HL-60 (cell line): ENCODE results near the gene EPHB2.

ENCODE experiments used
- DNase-seq, 2 experiments: peaks; one replicate each; pipeline ENCODE4 v3.0.0-alpha.2; 2010 to 2020; ENCODE audit warnings: low read depth in 1 of 2, low spot score in 1 of 2
- H3K27ac ChIP-seq: fragments of 250-450 bp; sonication (Bioruptor Pico); replicated peaks from 2 replicates; pipeline ENCODE4 v1.5.1; 2020; ENCODE audit warnings: mild to moderate bottlenecking, moderate library complexity
- H3K27me3 ChIP-seq: fragments of 250-450 bp; sonication (Bioruptor Pico); 2 replicates; pipeline ENCODE4 v1.5.1; 2021; ENCODE audit warnings: mild to moderate bottlenecking, moderate library complexity; ENCODE audit not compliant: insufficient read depth, poor library complexity, severe bottlenecking
- H3K4me3 ChIP-seq: replicated peaks from 2 replicates; pipeline ENCODE4 v1.5.1; 2011; ENCODE audit warnings: mild to moderate bottlenecking, control low read depth, low read length; ENCODE audit not compliant: insufficient read depth
- GABPA ChIP-seq: IDR thresholded peaks from 2 replicates; pipeline ENCODE4 v1.6.1; 2012; ENCODE audit warnings: low read depth
- POLR2AphosphoS5 ChIP-seq: IDR thresholded peaks from 2 replicates; pipeline ENCODE4 v1.6.1; 2012; ENCODE audit warnings: low read depth
- SPI1 ChIP-seq: IDR thresholded peaks from 2 replicates; pipeline ENCODE4 v1.6.1; 2012; ENCODE audit warnings: low read depth, mild to moderate bottlenecking, borderline replicate concordance
- TF ChIP-seq, protein P1 (sequence below): IDR thresholded peaks from one replicate; pipeline ENCODE4 v1.5.1; 2011; ENCODE audit warnings: low read length, control low read depth, inconsistent platforms; ENCODE audit not compliant: insufficient read depth
- TF ChIP-seq, protein P2 (sequence below): IDR thresholded peaks from 2 replicates; pipeline ENCODE4 v1.6.1; 2012; ENCODE audit warnings: low read depth; ENCODE audit not compliant: insufficient replicate concordance

EPHB2 gene

DNA sequence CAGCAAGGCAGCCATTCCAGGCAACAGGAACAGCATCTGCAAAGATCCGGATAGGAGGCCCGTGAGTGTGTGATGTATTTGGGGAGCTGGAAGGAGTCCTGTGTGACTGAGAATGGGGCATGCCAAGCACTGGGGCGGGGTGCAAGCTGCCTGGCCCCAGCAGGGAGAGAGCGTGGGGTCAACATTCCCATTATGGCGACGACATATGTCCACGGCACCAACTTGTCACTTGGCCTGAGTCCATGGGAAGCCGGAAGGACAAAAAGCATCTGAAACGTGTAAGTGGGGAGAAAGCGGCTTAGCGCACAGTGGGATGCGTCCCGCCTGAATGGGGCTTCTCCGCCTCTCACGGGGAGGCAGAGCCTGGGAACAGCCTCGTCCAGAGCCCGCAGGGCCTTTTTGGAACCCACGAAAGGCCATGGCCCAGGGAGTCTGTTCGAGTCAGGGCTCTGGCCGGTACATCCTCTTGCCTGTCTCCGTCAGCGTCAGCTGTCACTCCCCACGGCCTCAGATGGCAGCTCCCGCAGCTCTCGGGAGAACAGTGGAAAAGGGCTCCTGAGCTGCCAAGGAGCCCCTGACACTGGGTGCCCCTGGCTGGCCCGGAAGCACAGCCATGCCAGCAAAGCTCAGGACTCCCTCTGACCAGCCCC, 12.4 kb downstream of the EPHB2 start:
- no peaks in the 10 kb centered on the region for H3K27me3 ChIP-seq
- H3K4me3 ChIP-seq, result no peak overlapping the region
- H3K27ac ChIP-seq, result no peak overlapping the region
- DNase-seq, result no peak
- TF ChIP-seq GABPA (no peak), POLR2AphosphoS5 (no peak), SPI1 (no peak)
- TF ChIP-seq, protein P1, sequence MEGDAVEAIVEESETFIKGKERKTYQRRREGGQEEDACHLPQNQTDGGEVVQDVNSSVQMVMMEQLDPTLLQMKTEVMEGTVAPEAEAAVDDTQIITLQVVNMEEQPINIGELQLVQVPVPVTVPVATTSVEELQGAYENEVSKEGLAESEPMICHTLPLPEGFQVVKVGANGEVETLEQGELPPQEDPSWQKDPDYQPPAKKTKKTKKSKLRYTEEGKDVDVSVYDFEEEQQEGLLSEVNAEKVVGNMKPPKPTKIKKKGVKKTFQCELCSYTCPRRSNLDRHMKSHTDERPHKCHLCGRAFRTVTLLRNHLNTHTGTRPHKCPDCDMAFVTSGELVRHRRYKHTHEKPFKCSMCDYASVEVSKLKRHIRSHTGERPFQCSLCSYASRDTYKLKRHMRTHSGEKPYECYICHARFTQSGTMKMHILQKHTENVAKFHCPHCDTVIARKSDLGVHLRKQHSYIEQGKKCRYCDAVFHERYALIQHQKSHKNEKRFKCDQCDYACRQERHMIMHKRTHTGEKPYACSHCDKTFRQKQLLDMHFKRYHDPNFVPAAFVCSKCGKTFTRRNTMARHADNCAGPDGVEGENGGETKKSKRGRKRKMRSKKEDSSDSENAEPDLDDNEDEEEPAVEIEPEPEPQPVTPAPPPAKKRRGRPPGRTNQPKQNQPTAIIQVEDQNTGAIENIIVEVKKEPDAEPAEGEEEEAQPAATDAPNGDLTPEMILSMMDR, result no peak

DNA sequence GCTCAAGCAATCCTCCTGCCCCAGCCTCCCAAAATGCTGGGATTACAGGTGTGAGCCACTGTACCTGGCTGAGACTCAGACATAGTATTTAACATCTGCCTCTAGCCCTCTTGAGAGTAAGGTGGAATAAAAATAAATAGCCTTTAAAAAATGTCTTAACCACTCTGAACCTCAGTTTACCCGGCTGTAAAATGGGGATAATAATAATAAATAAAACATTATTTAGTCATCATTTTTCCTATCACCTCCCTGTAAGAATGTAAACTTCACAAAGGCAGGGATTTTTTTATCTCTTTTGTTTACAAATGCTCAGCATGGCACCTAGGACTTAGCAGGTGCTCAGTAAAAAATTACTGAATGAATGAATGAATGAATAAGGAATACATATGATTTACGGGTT, 17.2 kb downstream of the EPHB2 start:
- H3K27ac ChIP-seq, result no peak overlapping the region
- no peaks in the 10 kb centered on the region for H3K27me3 ChIP-seq
- TF ChIP-seq SPI1 (no peak), GABPA (no peak), POLR2AphosphoS5 (no peak)
- TF ChIP-seq, protein P1, result no peak
- TF ChIP-seq, protein P2, sequence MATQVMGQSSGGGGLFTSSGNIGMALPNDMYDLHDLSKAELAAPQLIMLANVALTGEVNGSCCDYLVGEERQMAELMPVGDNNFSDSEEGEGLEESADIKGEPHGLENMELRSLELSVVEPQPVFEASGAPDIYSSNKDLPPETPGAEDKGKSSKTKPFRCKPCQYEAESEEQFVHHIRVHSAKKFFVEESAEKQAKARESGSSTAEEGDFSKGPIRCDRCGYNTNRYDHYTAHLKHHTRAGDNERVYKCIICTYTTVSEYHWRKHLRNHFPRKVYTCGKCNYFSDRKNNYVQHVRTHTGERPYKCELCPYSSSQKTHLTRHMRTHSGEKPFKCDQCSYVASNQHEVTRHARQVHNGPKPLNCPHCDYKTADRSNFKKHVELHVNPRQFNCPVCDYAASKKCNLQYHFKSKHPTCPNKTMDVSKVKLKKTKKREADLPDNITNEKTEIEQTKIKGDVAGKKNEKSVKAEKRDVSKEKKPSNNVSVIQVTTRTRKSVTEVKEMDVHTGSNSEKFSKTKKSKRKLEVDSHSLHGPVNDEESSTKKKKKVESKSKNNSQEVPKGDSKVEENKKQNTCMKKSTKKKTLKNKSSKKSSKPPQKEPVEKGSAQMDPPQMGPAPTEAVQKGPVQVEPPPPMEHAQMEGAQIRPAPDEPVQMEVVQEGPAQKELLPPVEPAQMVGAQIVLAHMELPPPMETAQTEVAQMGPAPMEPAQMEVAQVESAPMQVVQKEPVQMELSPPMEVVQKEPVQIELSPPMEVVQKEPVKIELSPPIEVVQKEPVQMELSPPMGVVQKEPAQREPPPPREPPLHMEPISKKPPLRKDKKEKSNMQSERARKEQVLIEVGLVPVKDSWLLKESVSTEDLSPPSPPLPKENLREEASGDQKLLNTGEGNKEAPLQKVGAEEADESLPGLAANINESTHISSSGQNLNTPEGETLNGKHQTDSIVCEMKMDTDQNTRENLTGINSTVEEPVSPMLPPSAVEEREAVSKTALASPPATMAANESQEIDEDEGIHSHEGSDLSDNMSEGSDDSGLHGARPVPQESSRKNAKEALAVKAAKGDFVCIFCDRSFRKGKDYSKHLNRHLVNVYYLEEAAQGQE, result no peak
- DNase-seq, result no peak
- H3K4me3 ChIP-seq, result no peak overlapping the region

DNA sequence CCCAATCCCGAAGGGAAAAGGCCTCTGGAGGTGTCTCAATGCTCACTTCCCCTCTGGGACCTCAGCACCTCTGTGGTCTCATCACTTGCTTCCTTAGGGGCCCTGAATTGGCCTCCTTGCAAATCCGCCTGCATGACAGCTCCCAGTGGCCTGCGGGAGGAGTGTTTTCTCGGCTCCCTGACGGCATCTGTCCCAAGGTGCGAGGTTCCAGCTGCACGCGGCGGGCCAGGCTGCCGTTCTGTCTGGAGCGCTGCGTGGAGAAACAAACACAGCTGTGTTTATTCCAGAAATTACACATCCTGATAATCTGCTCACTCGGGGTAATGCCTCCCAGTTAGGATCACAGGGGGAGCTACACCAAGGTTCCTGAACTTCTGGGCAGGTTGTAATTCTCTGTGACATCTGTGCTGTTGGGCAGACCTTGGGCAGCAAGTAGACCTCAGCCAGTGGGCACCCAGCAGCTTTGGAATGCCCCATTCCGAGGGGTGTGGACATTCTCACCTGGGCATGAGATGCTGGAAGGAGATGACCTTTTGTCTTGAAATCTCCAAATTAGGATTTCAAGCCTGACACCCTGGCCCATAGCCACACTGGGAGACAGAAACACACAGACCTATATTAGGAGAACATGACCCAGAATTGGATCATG, 18.2 kb downstream of the EPHB2 start:
- H3K27ac ChIP-seq, result no peak overlapping the region
- no peaks in the 10 kb centered on the region for H3K27me3 ChIP-seq
- TF ChIP-seq GABPA (no peak), SPI1 (no peak), POLR2AphosphoS5 (no peak)
- TF ChIP-seq, protein P1, result no peak
- TF ChIP-seq, protein P2, result no peak
- DNase-seq, result no peak
- no peak overlapping the region for H3K4me3 ChIP-seq
